Calu3 (cell line): Measurements from ENCODE around the gene GNB1. TPM values are rescaled to one million over a fixed set of nuclear protein-coding genes. Genes with fewer than 3 reads are reported as not detected.

Experiments
- BruUV-seq: library from RNA; stranded (reverse); fragments of 400-500 nt; replicated peaks from 2 replicates; lab custom pipeline; 2021; lab: Mats Ljungman, UMichigan
- CTCF ChIA-PET: fragments of 300-600 bp; sonication (Branson Sonifier 250); formaldehyde crosslinking; loops from one replicate; lab custom pipeline; 2022; ENCODE audit warnings: antibody characterized with exemption; lab: Charles Lee
- DNase-seq: peaks from one replicate; pipeline ENCODE4 v3.0.0; 2022
- H3K27ac Mint-ChIP-seq: one replicate; pipeline ENCODE4 v1.8.0; 2022; ENCODE audit warnings: mixed read lengths; ENCODE audit not compliant: unreplicated experiment
- H3K27me3 Mint-ChIP-seq: one replicate; pipeline ENCODE4 v1.8.0; 2022; ENCODE audit warnings: mixed read lengths; ENCODE audit not compliant: unreplicated experiment
- H3K36me3 Mint-ChIP-seq: one replicate; pipeline ENCODE4 v1.8.0; 2022; ENCODE audit warnings: mild to moderate bottlenecking, moderate library complexity, mixed read lengths; ENCODE audit not compliant: insufficient read depth, unreplicated experiment
- H3K4me1 Mint-ChIP-seq: one replicate; pipeline ENCODE4 v1.8.0; 2022; ENCODE audit warnings: mild to moderate bottlenecking, low read depth, mixed read lengths; ENCODE audit not compliant: unreplicated experiment
- H3K4me3 Mint-ChIP-seq: one replicate; pipeline ENCODE4 v1.8.0; 2022; ENCODE audit warnings: mild to moderate bottlenecking, low read depth, moderate library complexity, mixed read lengths; ENCODE audit not compliant: unreplicated experiment
- H3K9me3 Mint-ChIP-seq: one replicate; pipeline ENCODE4 v1.8.0; 2022; ENCODE audit warnings: low read depth, mixed read lengths; ENCODE audit not compliant: unreplicated experiment
- intact Hi-C: fragments of 100-400 bp; cut with micrococcal nuclease; formaldehyde crosslinking; loops from one replicate; pipeline ENCODE4 v1.10.0; 2022; ENCODE audit not compliant: unreplicated experiment
- total RNA-seq: library from RNA; stranded (reverse); gene quantifications from 2 replicates; pipeline ENCODE4 v1.2.3, GENCODE V29; 2022
- TF ChIP-seq, protein P1 (sequence below): fragments of 200-600 bp; IDR thresholded peaks from one replicate; pipeline ENCODE4 v1.8.0; 2022; ENCODE audit warnings: antibody characterized with exemption; ENCODE audit not compliant: unreplicated experiment

Gene GNB1
- total RNA-seq, 1 experiment from 2014 or later = 252 TPM

DNA sequence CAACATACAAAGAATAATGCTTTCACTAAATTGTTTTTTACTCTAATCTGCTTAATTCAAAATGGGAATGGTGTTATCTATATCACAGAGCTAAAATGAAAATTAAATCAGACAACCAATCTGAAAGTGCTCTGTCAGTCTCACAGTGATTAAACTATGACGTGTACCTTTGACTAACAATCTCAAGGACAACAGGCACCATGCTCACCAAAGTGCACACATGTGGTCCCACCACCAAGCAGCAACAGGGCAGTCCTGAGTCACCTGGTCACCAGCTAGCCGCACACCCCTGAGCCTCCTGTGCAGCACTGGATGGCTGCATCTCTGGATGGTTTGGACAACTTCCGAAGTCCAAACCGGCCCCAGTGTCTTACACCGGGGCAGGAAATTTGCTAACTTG lies 58.1 kb downstream of the GNB1 start:
- Mint-ChIP-seq H3K9me3 (no peaks in the 10 kb centered on the region), H3K4me1 (peaks cover 7% of the 10 kb centered on the region), H3K4me3 (no peak overlapping the region), H3K36me3 (peaks cover 56% of the 10 kb centered on the region), H3K27me3 (no peaks in the 10 kb centered on the region), H3K27ac (no peak overlapping the region)
- intact Hi-C loops = no loop called here
- no TSS peak for BruUV-seq
- TF ChIP-seq, protein P1, sequence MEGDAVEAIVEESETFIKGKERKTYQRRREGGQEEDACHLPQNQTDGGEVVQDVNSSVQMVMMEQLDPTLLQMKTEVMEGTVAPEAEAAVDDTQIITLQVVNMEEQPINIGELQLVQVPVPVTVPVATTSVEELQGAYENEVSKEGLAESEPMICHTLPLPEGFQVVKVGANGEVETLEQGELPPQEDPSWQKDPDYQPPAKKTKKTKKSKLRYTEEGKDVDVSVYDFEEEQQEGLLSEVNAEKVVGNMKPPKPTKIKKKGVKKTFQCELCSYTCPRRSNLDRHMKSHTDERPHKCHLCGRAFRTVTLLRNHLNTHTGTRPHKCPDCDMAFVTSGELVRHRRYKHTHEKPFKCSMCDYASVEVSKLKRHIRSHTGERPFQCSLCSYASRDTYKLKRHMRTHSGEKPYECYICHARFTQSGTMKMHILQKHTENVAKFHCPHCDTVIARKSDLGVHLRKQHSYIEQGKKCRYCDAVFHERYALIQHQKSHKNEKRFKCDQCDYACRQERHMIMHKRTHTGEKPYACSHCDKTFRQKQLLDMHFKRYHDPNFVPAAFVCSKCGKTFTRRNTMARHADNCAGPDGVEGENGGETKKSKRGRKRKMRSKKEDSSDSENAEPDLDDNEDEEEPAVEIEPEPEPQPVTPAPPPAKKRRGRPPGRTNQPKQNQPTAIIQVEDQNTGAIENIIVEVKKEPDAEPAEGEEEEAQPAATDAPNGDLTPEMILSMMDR = no peak
- no peak for DNase-seq
- CTCF ChIA-PET = no interaction called here

DNA sequence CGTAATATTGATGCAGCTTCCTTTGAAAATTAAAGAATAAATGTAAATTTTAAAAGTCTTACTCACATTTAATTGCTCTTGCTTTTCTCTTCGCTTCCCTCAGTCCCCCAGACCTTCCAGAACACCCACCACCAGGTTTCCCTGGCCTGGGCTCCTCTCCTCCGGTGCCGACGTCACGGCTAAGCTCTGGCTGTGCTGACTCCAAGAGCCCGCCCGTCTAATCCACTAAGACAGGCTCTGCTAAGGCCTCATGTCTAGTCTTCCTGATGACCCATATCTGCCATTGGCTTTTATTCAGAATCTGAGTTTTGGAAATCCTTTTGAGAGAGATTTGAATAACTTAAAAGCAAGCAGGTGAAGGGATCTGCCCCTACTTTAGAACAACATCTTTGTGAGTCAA lies 58.7 kb downstream of the GNB1 start:
- BruUV-seq = no TSS peak
- Mint-ChIP-seq H3K4me3 (no peak overlapping the region), H3K4me1 (peaks cover 7% of the 10 kb centered on the region), H3K36me3 (peaks cover 50% of the 10 kb centered on the region), H3K27ac (no peak overlapping the region), H3K9me3 (no peaks in the 10 kb centered on the region), H3K27me3 (no peaks in the 10 kb centered on the region)
- no peak for DNase-seq
- CTCF ChIA-PET = interaction anchor here (0.6 kb wide), 1 partner anchor 77 kb away, joined by 4 read pairs; no protein-coding TSS in a partner anchor
- intact Hi-C loops = no loop called here
- TF ChIP-seq, protein P1 = no peak

DNA sequence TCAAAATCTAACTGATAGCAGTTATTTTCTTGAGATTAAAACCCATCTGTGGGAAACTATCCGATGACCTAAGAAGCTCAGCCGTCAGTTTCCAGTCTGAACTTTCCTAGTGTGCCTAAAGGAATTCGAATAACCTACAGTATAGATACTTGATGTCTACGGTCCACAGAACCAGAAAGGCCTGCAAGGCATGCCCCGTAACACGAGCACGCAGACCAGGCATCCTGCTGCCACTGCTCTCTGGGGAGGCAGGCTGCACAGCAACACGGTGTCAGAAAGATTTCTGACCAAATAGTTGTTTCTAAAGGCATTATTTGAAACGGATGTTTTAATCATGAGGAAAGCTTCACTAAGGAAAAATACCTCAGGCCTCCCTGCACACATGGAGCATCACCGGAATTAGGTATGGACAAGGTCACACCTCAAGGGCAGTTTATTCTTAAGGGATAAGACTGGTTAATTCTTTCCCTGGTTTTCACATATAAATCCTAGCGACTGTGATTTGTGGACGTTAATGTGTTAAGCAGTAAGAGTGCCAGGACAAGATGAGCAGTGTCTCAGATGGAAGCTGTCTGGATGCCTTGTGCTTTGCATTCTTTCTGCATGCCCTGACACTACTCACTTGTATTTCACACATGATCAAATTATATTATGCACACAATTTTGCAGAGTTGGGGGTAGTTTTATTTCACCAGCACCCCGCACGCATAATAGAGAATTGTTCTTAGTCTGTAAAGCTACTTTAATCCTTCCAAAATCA lies 63.6 kb downstream of the GNB1 start:
- H3K9me3 Mint-ChIP-seq = no peaks in the 10 kb centered on the region
- peaks cover 30% of the 10 kb centered on the region for H3K36me3 Mint-ChIP-seq
- CTCF ChIA-PET = no interaction called here
- H3K4me1 Mint-ChIP-seq = no peaks in the 10 kb centered on the region
- H3K27ac Mint-ChIP-seq = no peak overlapping the region
- intact Hi-C loops = no loop called here
- BruUV-seq = no TSS peak
- TF ChIP-seq, protein P1 = no peak
- DNase-seq = no peak
- H3K4me3 Mint-ChIP-seq = no peak overlapping the region
- no peaks in the 10 kb centered on the region for H3K27me3 Mint-ChIP-seq

DNA sequence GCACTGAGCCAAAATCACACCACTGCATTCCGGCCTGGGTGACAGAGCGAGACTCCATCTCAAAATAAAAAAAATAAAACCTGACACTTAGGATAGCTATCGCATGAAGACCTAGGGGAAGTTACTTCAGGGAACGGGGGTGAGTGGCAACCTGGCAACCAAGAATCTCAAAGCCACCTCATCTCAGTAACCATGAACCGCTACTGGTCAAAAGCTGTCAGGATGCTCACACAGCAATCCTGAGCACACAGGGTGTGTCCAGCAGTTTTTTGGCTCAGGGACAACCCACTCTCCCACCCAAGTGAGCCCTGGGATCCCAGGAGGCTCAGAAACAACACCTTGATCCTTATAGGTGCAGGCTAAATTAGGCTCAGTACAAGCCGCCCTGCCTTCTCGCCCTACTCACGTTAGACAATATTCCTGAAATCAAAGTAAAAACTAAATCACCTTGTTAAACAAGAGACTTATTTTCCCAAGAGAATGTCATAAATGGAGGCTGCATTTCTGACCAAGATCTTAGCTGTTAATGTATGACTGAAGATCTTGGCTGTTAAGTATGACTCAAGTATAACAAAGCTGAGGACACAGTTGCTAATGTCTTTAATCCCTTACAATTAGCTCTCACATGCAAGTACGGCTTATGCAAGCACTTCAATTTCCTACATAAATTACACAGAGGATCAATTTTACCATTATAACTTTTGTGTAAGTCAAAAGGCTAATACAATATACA lies 64.4 kb downstream of the GNB1 start:
- intact Hi-C loops = no loop called here
- peaks cover 30% of the 10 kb centered on the region for H3K36me3 Mint-ChIP-seq
- CTCF ChIA-PET = no interaction called here
- no peaks in the 10 kb centered on the region for H3K9me3 Mint-ChIP-seq
- no peaks in the 10 kb centered on the region for H3K27me3 Mint-ChIP-seq
- H3K4me3 Mint-ChIP-seq = no peak overlapping the region
- DNase-seq = no peak
- no TSS peak for BruUV-seq
- H3K4me1 Mint-ChIP-seq = no peaks in the 10 kb centered on the region
- H3K27ac Mint-ChIP-seq = no peak overlapping the region
- TF ChIP-seq, protein P1 = no peak
